Colonic mucosa (tissue), 4 donors: ENCODE results near the gene RAB40B. TPM values are rescaled to one million over a fixed set of nuclear protein-coding genes. Genes with fewer than 3 reads are reported as not detected.
A peak's percentile ranks its signal among the peaks of the same experiment; 100 is the strongest.

ENCODE experiments used
- DNase-seq: peaks from one replicate; pipeline ENCODE4 v3.0.0-alpha.2; 2020
- H3K27ac ChIP-seq: fragments of 200-600 bp; one replicate; pipeline ENCODE4 v1.8.0; 2021
- H3K27me3 ChIP-seq: fragments of 200-600 bp; one replicate; pipeline ENCODE4 v1.8.0; 2021
- H3K36me3 ChIP-seq: fragments of 200-600 bp; one replicate; pipeline ENCODE4 v1.8.0; 2021
- H3K4me1 ChIP-seq: fragments of 200-600 bp; one replicate; pipeline ENCODE4 v1.8.0; 2021; ENCODE audit warnings: mild to moderate bottlenecking
- H3K4me3 ChIP-seq: fragments of 200-600 bp; one replicate; pipeline ENCODE4 v1.8.0; 2021
- H3K9ac ChIP-seq, 2 donors: one replicate each; pipeline ENCODE4 v1.7.0; 2013; ENCODE audit warnings: control low read depth in 2 of 2, low read depth in 2 of 2, low read length in 2 of 2
- H3K9me3 ChIP-seq: fragments of 200-600 bp; one replicate; pipeline ENCODE4 v1.8.0; 2021
- CTCF ChIP-seq: fragments of 200-600 bp; IDR thresholded peaks from one replicate; pipeline ENCODE4 v1.8.0; 2022; ENCODE audit warnings: antibody characterized with exemption, mild to moderate bottlenecking
- intact Hi-C: fragments of 100-400 bp; cut with DNase I; formaldehyde crosslinking; loops from one replicate; pipeline ENCODE4 v1.14.1; 2022
- total RNA-seq, 2 donors: library from RNA; stranded (reverse); fragmentation: NEBNext Ultra II Directional in 1 of 2; extraction: Animal tissue kit (Norgen Biotek cat#: 25700) in 1 of 2; gene quantifications; one replicate each; pipeline ENCODE4 v1.2.1, GENCODE V29; 2021
- donor health status: healthy.
- donor health status: DM: no; HTN: no; CAD: no.
- donor health status: DM: no; HTN: no; CAD: no.

The RAB40B gene
- total RNA-seq, 2 donors from 2014 or later: 34.7 to 35.8 TPM

GRCh38 chr17:82686366-82687324 lies 11.9 kb downstream of the RAB40B start:
- no peak for TF ChIP-seq CTCF
- Histone ChIP-seq H3K36me3 (no peaks in the 10 kb centered on the region), H3K9ac (no peak overlapping the region), H3K4me1 (no peaks in the 10 kb centered on the region), H3K27me3 (no peaks in the 10 kb centered on the region), H3K4me3 (no peak overlapping the region), H3K27ac (no peak overlapping the region), H3K9me3 (no peaks in the 10 kb centered on the region)
- DNase-seq: no peak
- intact Hi-C loops: no loop called here

- Histone ChIP-seq H3K27me3 (no peaks in the 10 kb centered on the region), H3K36me3 (no peaks in the 10 kb centered on the region), H3K9ac (no peak overlapping the region), H3K9me3 (no peaks in the 10 kb centered on the region), H3K27ac (no peak overlapping the region), H3K4me1 (no peaks in the 10 kb centered on the region), H3K4me3 (no peak overlapping the region)
- intact Hi-C loops: no loop called here
- DNase-seq: no peak
- TF ChIP-seq CTCF: no peak
These were observed 13.2 kb downstream of the RAB40B start for GRCh38 chr17:82685291-82685690.

GRCh38 chr17:82684228-82684841 lies 14.2 kb downstream of the RAB40B start:
- H3K9ac ChIP-seq: peak overlapping the region in 1 of 2 donors; percentile 82
- peak overlapping the region; percentile 86 for H3K27ac ChIP-seq
- TF ChIP-seq CTCF: no peak
- no peaks in the 10 kb centered on the region for H3K4me1 ChIP-seq
- DNase-seq: peak; percentile 80
- H3K4me3 ChIP-seq: no peak overlapping the region
- intact Hi-C loops: no loop called here
- no peaks in the 10 kb centered on the region for H3K27me3 ChIP-seq
- H3K36me3 ChIP-seq: no peaks in the 10 kb centered on the region
- H3K9me3 ChIP-seq: no peaks in the 10 kb centered on the region

- no peaks in the 10 kb centered on the region for H3K27me3 ChIP-seq
- no peak for DNase-seq
These were observed 15.0 kb downstream of the RAB40B start for GRCh38 chr17:82683534-82683933.

GRCh38 chr17:82681547-82681946 lies 17.0 kb downstream of the RAB40B start:
- H3K9me3 ChIP-seq: no peaks in the 10 kb centered on the region
- H3K4me1 ChIP-seq: no peaks in the 10 kb centered on the region
- no peak for DNase-seq
- intact Hi-C loops: no loop called here
- H3K27ac ChIP-seq: no peak overlapping the region
- no peak for TF ChIP-seq CTCF
- no peak overlapping the region for H3K9ac ChIP-seq
- H3K4me3 ChIP-seq: no peak overlapping the region
- H3K27me3 ChIP-seq: no peaks in the 10 kb centered on the region
- no peaks in the 10 kb centered on the region for H3K36me3 ChIP-seq

More at GRCh38 chr17:82683534-82683933, 15.0 kb downstream of the RAB40B start:
- H3K4me3 ChIP-seq: no peak overlapping the region
- TF ChIP-seq CTCF: no peak
- peak overlapping the region; percentile 86 for H3K27ac ChIP-seq
- no peaks in the 10 kb centered on the region for H3K4me1 ChIP-seq
- H3K36me3 ChIP-seq: no peaks in the 10 kb centered on the region
- intact Hi-C loops: no loop called here
- H3K9ac ChIP-seq: peak overlapping the region in 1 of 2 donors; percentile 19
- H3K9me3 ChIP-seq: no peaks in the 10 kb centered on the region
